ENCODE measurements around the gene AJM1.

DNA sequence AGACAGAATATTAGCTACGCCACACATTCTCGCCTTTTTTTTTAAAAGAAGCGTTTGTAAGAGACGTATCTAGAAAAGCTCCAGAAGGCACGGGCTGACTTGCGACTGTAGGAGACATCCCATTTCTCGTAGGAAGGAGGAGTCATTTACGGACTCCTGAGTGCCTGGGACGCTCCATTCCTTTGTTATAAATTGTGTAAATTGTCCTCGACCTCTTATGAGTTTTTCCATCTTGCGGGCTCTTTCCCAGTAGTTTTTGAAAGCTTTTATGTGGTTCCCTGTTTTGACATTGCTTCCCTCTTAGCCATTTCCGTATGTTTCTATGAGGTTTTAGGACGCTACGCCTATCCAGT is 33.5 kb upstream of the AJM1 start:
- TF ChIP-seq POLR2A (IDR thresholded peaks at IDR 0.05): no peak
- TF ChIP-seq CTCF (IDR thresholded peaks at IDR 0.05): no peak
